ENCODE measurements around the gene ACSF2. TPM values are rescaled to one million over a fixed set of nuclear protein-coding genes. Genes with fewer than 3 reads are reported as not detected.

The ACSF2 gene
- total and polyA plus RNA-seq, 2 experiments from 2014 or later = 43.1 to 47.9 TPM

GRCh38 chr17:50467855-50468303 lies 41.9 kb downstream of the ACSF2 start:
- no peak overlapping the region for H3K27ac ChIP-seq
- no peaks in the 10 kb centered on the region for H3K9me2 ChIP-seq (replicated peaks; ENCODE audit: insufficient read depth)
- H2AFZ ChIP-seq = no peak overlapping the region
- 78% methylated on average over 13 of the region's 13 CpGs for WGBS (ENCODE audit: low lambda C conversion rate, missing lambda C conversion rate)
- no peak overlapping the region for H3K4me3 ChIP-seq
- DNase-seq (ENCODE audit: low spot score) = no peak
- H3K4me2 ChIP-seq = peak overlapping the region; percentile 93
- no peaks in the 10 kb centered on the region for H3K27me3 ChIP-seq
- TF ChIP-seq EZH2 (IDR thresholded peaks at IDR 0.05; ENCODE audit: borderline replicate concordance) (no peak), CTCF (IDR thresholded peaks at IDR 0.05; ENCODE audit: poor library complexity) (no peak), EZH2phosphoT487 (IDR thresholded peaks at IDR 0.05; ENCODE audit: low read depth, severe bottlenecking, unreplicated experiment) (no peak)
- no peaks in the 10 kb centered on the region for H3K79me2 ChIP-seq
- H3K4me1 ChIP-seq (ENCODE audit: insufficient read depth) = peaks cover 3% of the 10 kb centered on the region
- no peaks in the 10 kb centered on the region for H3K9me3 ChIP-seq (ENCODE audit: low read depth)
- H4K20me1 ChIP-seq (ENCODE audit: insufficient read depth, poor library complexity, severe bottlenecking) = no peaks in the 10 kb centered on the region
- no peaks in the 10 kb centered on the region for H3K36me3 ChIP-seq (replicated peaks; ENCODE audit: insufficient read depth, low read depth)

- no peaks in the 10 kb centered on the region for H3K79me2 ChIP-seq
- WGBS (ENCODE audit: low lambda C conversion rate, missing lambda C conversion rate) = 67% methylated on average over 38 of the region's 71 CpGs
- H3K4me3 ChIP-seq = peak within 1 kb of the TSS; percentile 23
- H3K9me3 ChIP-seq (ENCODE audit: low read depth) = no peaks in the 10 kb centered on the region
- H3K9me2 ChIP-seq (replicated peaks; ENCODE audit: insufficient read depth) = no peaks in the 10 kb centered on the region
- H2AFZ ChIP-seq = peak within 1 kb of the TSS; percentile 40
- TF ChIP-seq EZH2 (IDR thresholded peaks at IDR 0.05; ENCODE audit: borderline replicate concordance) (no peak), CTCF (IDR thresholded peaks at IDR 0.05; ENCODE audit: poor library complexity) (no peak), EZH2phosphoT487 (IDR thresholded peaks at IDR 0.05; ENCODE audit: low read depth, severe bottlenecking, unreplicated experiment) (no peak)
- peak within 1 kb of the TSS; percentile 93 for H3K4me2 ChIP-seq
- H3K4me1 ChIP-seq (ENCODE audit: insufficient read depth) = peaks cover 3% of the 10 kb centered on the region
- no peaks in the 10 kb centered on the region for H3K36me3 ChIP-seq (replicated peaks; ENCODE audit: insufficient read depth, low read depth)
- no peak for DNase-seq (ENCODE audit: low spot score)
- H3K27ac ChIP-seq = no peak within 1 kb of the TSS
- H3K27me3 ChIP-seq = no peaks in the 10 kb centered on the region
- no peaks in the 10 kb centered on the region for H4K20me1 ChIP-seq (ENCODE audit: insufficient read depth, poor library complexity, severe bottlenecking)
These were observed 42.5 kb downstream of the ACSF2 start, which contains the start of gene CHAD for GRCh38 chr17:50468304-50469207. CHAD (minus strand) TSS chr17:50468880; CDS start chr17:50468813, 67 bp downstream.

- 20% methylated on average over 31 of the region's 37 CpGs for WGBS (ENCODE audit: low lambda C conversion rate, missing lambda C conversion rate)
- no peak for DNase-seq (ENCODE audit: low spot score)
- TF ChIP-seq EZH2 (IDR thresholded peaks at IDR 0.05; ENCODE audit: borderline replicate concordance) = no peak
- TF ChIP-seq CTCF (IDR thresholded peaks at IDR 0.05; ENCODE audit: poor library complexity) = no peak
- no peak for TF ChIP-seq EZH2phosphoT487 (IDR thresholded peaks at IDR 0.05; ENCODE audit: low read depth, severe bottlenecking, unreplicated experiment)
- no peaks in the 10 kb centered on the region for H3K27me3 ChIP-seq
- H3K79me2 ChIP-seq = no peaks in the 10 kb centered on the region
- peak overlapping the region; percentile 93 for H3K4me2 ChIP-seq
- H3K4me3 ChIP-seq = peak overlapping the region; percentile 23
- no peaks in the 10 kb centered on the region for H3K36me3 ChIP-seq (replicated peaks; ENCODE audit: insufficient read depth, low read depth)
- H2AFZ ChIP-seq = peak overlapping the region; percentile 40
- H4K20me1 ChIP-seq (ENCODE audit: insufficient read depth, poor library complexity, severe bottlenecking) = no peaks in the 10 kb centered on the region
- no peaks in the 10 kb centered on the region for H3K9me2 ChIP-seq (replicated peaks; ENCODE audit: insufficient read depth)
- no peaks in the 10 kb centered on the region for H3K9me3 ChIP-seq (ENCODE audit: low read depth)
- H3K4me1 ChIP-seq (ENCODE audit: insufficient read depth) = peaks cover 3% of the 10 kb centered on the region
- H3K27ac ChIP-seq = no peak overlapping the region
These were observed 43.2 kb downstream of the ACSF2 start for GRCh38 chr17:50469208-50469605.
